ENCODE data around the gene CCDC102A.
"Not testable (repeated sequence)": the region's sequence is repeated elsewhere in the genome, so short reads cannot be mapped to it uniquely, and the experiment has no call there.

CCDC102A gene

GRCh38 chr16:57572978-57573728 lies 36.8 kb upstream of the CCDC102A start:
- Mint-ChIP-seq H3K9me3 (peaks cover 9% of the 10 kb centered on the region), H3K4me1 (peaks cover 15% of the 10 kb centered on the region), H3K4me3 (no peak overlapping the region), H3K36me3 (ENCODE audit: low read depth) (peaks cover 7% of the 10 kb centered on the region), H3K27me3 (ENCODE audit: low read depth) (peaks cover 8% of the 10 kb centered on the region), H3K27ac (no peak overlapping the region)
- TF ChIP-seq CTCF (IDR thresholded peaks at IDR 0.05; ENCODE audit: unreplicated experiment in 3 of 3), result no peak

GRCh38 chr16:57571098-57571497 lies 34.7 kb upstream of the CCDC102A start:
- no peak for TF ChIP-seq CTCF (IDR thresholded peaks at IDR 0.05; ENCODE audit: unreplicated experiment in 3 of 3)
- Mint-ChIP-seq H3K4me1 (peaks cover 1% of the 10 kb centered on the region), H3K36me3 (ENCODE audit: low read depth) (peaks cover 7% of the 10 kb centered on the region), H3K27me3 (ENCODE audit: low read depth) (peaks cover 10% of the 10 kb centered on the region), H3K27ac (no peak overlapping the region), H3K4me3 (no peak overlapping the region), H3K9me3 (peaks cover 9% of the 10 kb centered on the region)

GRCh38 chr16:57570301-57571070 lies 34.1 kb upstream of the CCDC102A start:
- H3K9me3 Mint-ChIP-seq, result peaks cover 9% of the 10 kb centered on the region
- no peak overlapping the region for H3K27ac Mint-ChIP-seq
- no peaks in the 10 kb centered on the region for H3K4me1 Mint-ChIP-seq
- H3K27me3 Mint-ChIP-seq (ENCODE audit: low read depth), result peaks cover 10% of the 10 kb centered on the region
- H3K36me3 Mint-ChIP-seq (ENCODE audit: low read depth), result peaks cover 7% of the 10 kb centered on the region
- H3K4me3 Mint-ChIP-seq, result no peak overlapping the region
- no peak for TF ChIP-seq CTCF (IDR thresholded peaks at IDR 0.05; ENCODE audit: unreplicated experiment in 3 of 3)

GRCh38 chr16:57569306-57569946 lies 33.1 kb upstream of the CCDC102A start:
- Mint-ChIP-seq H3K9me3 (peaks cover 9% of the 10 kb centered on the region), H3K4me3 (no peak overlapping the region), H3K36me3 (ENCODE audit: low read depth) (peaks cover 7% of the 10 kb centered on the region), H3K27me3 (ENCODE audit: low read depth) (peaks cover 10% of the 10 kb centered on the region), H3K27ac (no peak overlapping the region), H3K4me1 (no peaks in the 10 kb centered on the region)
- no peak for TF ChIP-seq CTCF (IDR thresholded peaks at IDR 0.05; ENCODE audit: unreplicated experiment in 3 of 3)

- H3K9me3 Mint-ChIP-seq; H3K27me3 Mint-ChIP-seq (ENCODE audit: low read depth); H3K4me3 Mint-ChIP-seq; H3K27ac Mint-ChIP-seq; H3K4me1 Mint-ChIP-seq; H3K36me3 Mint-ChIP-seq (ENCODE audit: low read depth): not testable (repeated sequence)
These were observed 32.4 kb upstream of the CCDC102A start for GRCh38 chr16:57568772-57569171.

GRCh38 chr16:57568173-57568678 lies 31.9 kb upstream of the CCDC102A start:
- Mint-ChIP-seq H3K27ac (no peak overlapping the region), H3K4me1 (no peaks in the 10 kb centered on the region), H3K36me3 (ENCODE audit: low read depth) (peaks cover 7% of the 10 kb centered on the region), H3K27me3 (ENCODE audit: low read depth) (peaks cover 10% of the 10 kb centered on the region), H3K4me3 (no peak overlapping the region), H3K9me3 (peaks cover 9% of the 10 kb centered on the region)
- no peak for TF ChIP-seq CTCF (IDR thresholded peaks at IDR 0.05; ENCODE audit: unreplicated experiment in 3 of 3)

All from nephron (organoid).